Endothelial cell of umbilical vein (primary cell): Measurements from ENCODE around the gene GNAS. TPM values are rescaled to one million over a fixed set of nuclear protein-coding genes. Genes with fewer than 3 reads are reported as not detected.

ENCODE experiments used
- BruUV-seq: library from RNA; stranded (reverse); fragments of 400-500 nt; replicated peaks from 2 replicates; lab custom pipeline; 2021; lab: Mats Ljungman, UMichigan
- CTCF ChIA-PET: fragments of 300-600, 350-600 bp; sonication (Branson Sonifier 250); formaldehyde crosslinking; loops from one replicate; lab custom pipeline; 2021; ENCODE audit warnings: antibody characterized with exemption, inconsistent platforms; lab: Charles Lee
- POLR2A ChIA-PET: fragments of 300-600, 350-600 bp; sonication (Branson Sonifier 250); formaldehyde crosslinking; loops from one replicate; lab custom pipeline; 2021; ENCODE audit warnings: antibody characterized with exemption, inconsistent platforms; lab: Charles Lee
- DNase-seq: peaks from one replicate; pipeline ENCODE4 v3.0.0-alpha.2; 2011; ENCODE audit warnings: low read depth, low spot score
- FAIRE-seq: peaks from 2 replicates; lab custom pipeline; 2011; peaks lifted over from hg19 to GRCh38; lab: Jason Lieb, UNC
- H2AFZ ChIP-seq: 2 replicates; pipeline ENCODE4 v1.6.0; 2012; ENCODE audit warnings: low read depth, low read length, control low read depth, inconsistent platforms
- H3K27ac ChIP-seq: 2 replicates; pipeline ENCODE4 v1.5.1; 2011; ENCODE audit warnings: low read depth, mild to moderate bottlenecking, control low read depth, low read length, moderate library complexity; ENCODE audit not compliant: insufficient read depth
- H3K27me3 ChIP-seq, 2 experiments: 2 replicates each; pipeline versions ENCODE4 v1.6.0 to v1.6.1; 2011; ENCODE audit warnings: low read length in 2 of 2, mixed read lengths in 1 of 2; ENCODE audit not compliant: control insufficient read depth in 2 of 2, insufficient read depth in 2 of 2
- H3K36me3 ChIP-seq, 2 experiments: 2 replicates in 1 of 2; 3 replicates in 1 of 2; pipeline ENCODE4 v1.5.1; 2011; ENCODE audit warnings: low read length in 2 of 2, mild to moderate bottlenecking in 1 of 2, moderate library complexity in 1 of 2; ENCODE audit not compliant: control insufficient read depth in 2 of 2, insufficient read depth in 2 of 2; ENCODE audit errors: extremely low read depth in 1 of 2
- H3K4me1 ChIP-seq: 3 replicates; pipeline ENCODE4 v1.5.1; 2011; ENCODE audit warnings: mild to moderate bottlenecking, low read length; ENCODE audit not compliant: control insufficient read depth, insufficient read depth; ENCODE audit errors: extremely low read depth
- H3K4me2 ChIP-seq: 2 replicates; pipeline ENCODE4 v1.6.1; 2011; ENCODE audit warnings: low read length, control low read depth, mixed read lengths; ENCODE audit not compliant: insufficient read depth
- H3K4me3 ChIP-seq, 3 experiments: fragments of 200-600 bp in 1 of 3; sonication (generic), shearing (Covaris generic) in 1 of 3; replicated peaks in 1 of 3; 2 replicates each; pipeline ENCODE4 v1.5.1; 2011 to 2016; ENCODE audit warnings: control low read depth in 3 of 3, low read length in 3 of 3, mild to moderate bottlenecking in 2 of 3, inconsistent platforms in 1 of 3, low read depth in 1 of 3, moderate library complexity in 1 of 3; ENCODE audit not compliant: insufficient read depth in 1 of 3
- H3K79me2 ChIP-seq: 2 replicates; pipeline ENCODE4 v1.6.0; 2012; ENCODE audit warnings: low read length, inconsistent platforms; ENCODE audit not compliant: control insufficient read depth, insufficient read depth
- H3K9ac ChIP-seq: replicated peaks from 2 replicates; pipeline ENCODE3; 2011; ENCODE audit warnings: low read length, control low read depth; ENCODE audit not compliant: insufficient read depth; ENCODE audit errors: extremely low read depth
- H3K9me1 ChIP-seq: replicated peaks from 3 replicates; pipeline ENCODE4 v1.6.0; 2011; ENCODE audit warnings: mild to moderate bottlenecking, low read length; ENCODE audit not compliant: control insufficient read depth, insufficient read depth; ENCODE audit errors: extremely low read depth
- H3K9me3 ChIP-seq: replicated peaks from 2 replicates; pipeline ENCODE4 v1.5.1; 2012; ENCODE audit warnings: low read length, inconsistent platforms; ENCODE audit not compliant: control insufficient read depth, insufficient read depth
- H4K20me1 ChIP-seq: replicated peaks from 2 replicates; pipeline ENCODE3; 2011; ENCODE audit warnings: mild to moderate bottlenecking, low read length; ENCODE audit not compliant: control insufficient read depth, insufficient read depth; ENCODE audit errors: extremely low read depth
- EZH2 ChIP-seq: IDR thresholded peaks from 2 replicates; pipeline ENCODE4 v1.6.1; 2012; ENCODE audit warnings: borderline replicate concordance, low read depth, mild to moderate bottlenecking, moderate library complexity, low read length, inconsistent platforms; ENCODE audit not compliant: severe bottlenecking
- FOS ChIP-seq: IDR thresholded peaks from 2 replicates; pipeline ENCODE4 v1.6.1; 2011; ENCODE audit warnings: mild to moderate bottlenecking, low read length, moderate library complexity, borderline replicate concordance; ENCODE audit not compliant: insufficient read depth
- GATA2 ChIP-seq: IDR thresholded peaks from 2 replicates; pipeline ENCODE4 v1.7.0; 2011; ENCODE audit warnings: low read depth, mild to moderate bottlenecking, moderate library complexity, mixed read lengths, low read length; ENCODE audit not compliant: insufficient read length, insufficient read depth
- JUN ChIP-seq: IDR thresholded peaks from 2 replicates; pipeline ENCODE4 v1.6.1; 2011; ENCODE audit warnings: borderline replicate concordance, low read depth; ENCODE audit not compliant: insufficient read length, insufficient read depth
- MYC ChIP-seq: IDR thresholded peaks from one replicate; pipeline ENCODE4 v1.6.1; 2011; ENCODE audit warnings: mild to moderate bottlenecking, low read depth, low read length
- POLR2A ChIP-seq: IDR thresholded peaks from 2 replicates; pipeline ENCODE4 v1.6.1; 2012; ENCODE audit warnings: low read depth, mild to moderate bottlenecking, control low read depth, low read length
- POLR2AphosphoS5 ChIP-seq: IDR thresholded peaks from 2 replicates; pipeline ENCODE4 v1.6.1; 2012; ENCODE audit warnings: low read depth, mild to moderate bottlenecking, control low read depth, low read length, moderate library complexity; ENCODE audit not compliant: insufficient read depth
- dilution Hi-C: fragments of 300-500 bp; cut with MboI; formaldehyde crosslinking; loops from one replicate; pipeline ENCODE4 v1.15.0; 2019; ENCODE audit warnings: low sequenced_read_pairs; ENCODE audit not compliant: extremely low pct_ligation_motif_present
- intact Hi-C: fragments of 100-400 bp; cut with micrococcal nuclease; formaldehyde crosslinking; loops from one replicate; pipeline ENCODE4 v1.10.0; 2022
- polyA plus RNA-seq, 4 experiments: library from polyadenylated mRNA; depleted of rRNA in 3 of 4; stranded (reverse) in 3 of 4; unstranded in 1 of 4; fragments of >200 nt; gene quantifications; 2 replicates each; pipeline versions ENCODE4 v1.2.1 to v1.2.3, GENCODE V29; 2011 to 2012; ENCODE audit warnings: missing spikeins in 1 of 4
- total RNA-seq: library from RNA; stranded (reverse); gene quantifications from 2 replicates; pipeline ENCODE4 v1.2.3, GENCODE V29; 2021
- TF ChIP-seq, protein P1 (sequence below): IDR thresholded peaks from 2 replicates; pipeline ENCODE4 v1.6.1; 2011; ENCODE audit not compliant: insufficient read depth, insufficient read length
- TF ChIP-seq, protein P2 (sequence below), 2 donors: IDR thresholded peaks; 1 replicate in 1 of 2; 2 replicates in 1 of 2; pipeline ENCODE4 v1.5.1; 2011; ENCODE audit warnings: low read length in 2 of 2, mild to moderate bottlenecking in 2 of 2, moderate library complexity in 2 of 2, control low read depth in 1 of 2, inconsistent platforms in 1 of 2, low read depth in 1 of 2; ENCODE audit not compliant: insufficient read depth in 1 of 2; ENCODE audit errors: extremely low read depth in 1 of 2

Gene GNAS
- total and polyA plus RNA-seq, 2 donors (not counting 3 experiments of a cell fraction or from before 2014, with no cell fraction given) = 1,141 to 1,882 TPM

DNA sequence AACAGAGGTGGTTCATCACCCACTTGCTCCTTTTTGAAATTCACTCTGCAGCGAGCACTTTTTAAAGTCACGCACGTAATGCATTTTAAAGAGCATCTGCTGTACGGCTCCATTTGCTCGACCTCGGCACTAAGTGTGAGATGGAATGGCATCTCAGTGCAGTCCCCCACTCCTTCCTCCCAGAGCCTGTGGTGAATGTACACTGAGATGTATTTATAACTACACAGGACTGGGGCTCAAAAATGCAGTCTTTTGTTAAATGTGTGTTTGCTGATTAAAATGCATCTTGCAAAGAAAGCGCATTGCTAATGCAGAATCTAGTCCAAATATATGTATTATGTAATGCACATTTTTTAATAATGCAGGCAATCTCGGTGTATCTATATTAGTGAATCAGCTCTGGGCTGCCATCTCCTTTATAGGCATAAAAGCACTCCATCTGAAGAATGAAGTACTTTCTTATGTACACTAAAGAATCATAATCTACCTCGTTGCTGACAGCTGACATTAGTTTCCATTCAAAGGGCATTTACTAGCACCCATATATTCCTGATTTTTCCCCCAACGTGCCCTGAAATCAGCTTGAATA, 15.8 kb upstream of the GNAS start:
- intact Hi-C loops (no loop called here), dilution Hi-C loops (loop anchor here (25.0 kb wide), 2 partner anchors 224 to 599 kb away; partner anchors contain the start of gene ANKRD60)
- DNase-seq (no peak), FAIRE-seq (no peak)
- TF ChIP-seq POLR2A (no peak), EZH2 (no peak), MYC (no peak), GATA2 (no peak), JUN (no peak), POLR2AphosphoS5 (no peak), FOS (no peak)
- TF ChIP-seq, protein P1, sequence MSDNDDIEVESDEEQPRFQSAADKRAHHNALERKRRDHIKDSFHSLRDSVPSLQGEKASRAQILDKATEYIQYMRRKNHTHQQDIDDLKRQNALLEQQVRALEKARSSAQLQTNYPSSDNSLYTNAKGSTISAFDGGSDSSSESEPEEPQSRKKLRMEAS = no peak
- TF ChIP-seq, protein P2, sequence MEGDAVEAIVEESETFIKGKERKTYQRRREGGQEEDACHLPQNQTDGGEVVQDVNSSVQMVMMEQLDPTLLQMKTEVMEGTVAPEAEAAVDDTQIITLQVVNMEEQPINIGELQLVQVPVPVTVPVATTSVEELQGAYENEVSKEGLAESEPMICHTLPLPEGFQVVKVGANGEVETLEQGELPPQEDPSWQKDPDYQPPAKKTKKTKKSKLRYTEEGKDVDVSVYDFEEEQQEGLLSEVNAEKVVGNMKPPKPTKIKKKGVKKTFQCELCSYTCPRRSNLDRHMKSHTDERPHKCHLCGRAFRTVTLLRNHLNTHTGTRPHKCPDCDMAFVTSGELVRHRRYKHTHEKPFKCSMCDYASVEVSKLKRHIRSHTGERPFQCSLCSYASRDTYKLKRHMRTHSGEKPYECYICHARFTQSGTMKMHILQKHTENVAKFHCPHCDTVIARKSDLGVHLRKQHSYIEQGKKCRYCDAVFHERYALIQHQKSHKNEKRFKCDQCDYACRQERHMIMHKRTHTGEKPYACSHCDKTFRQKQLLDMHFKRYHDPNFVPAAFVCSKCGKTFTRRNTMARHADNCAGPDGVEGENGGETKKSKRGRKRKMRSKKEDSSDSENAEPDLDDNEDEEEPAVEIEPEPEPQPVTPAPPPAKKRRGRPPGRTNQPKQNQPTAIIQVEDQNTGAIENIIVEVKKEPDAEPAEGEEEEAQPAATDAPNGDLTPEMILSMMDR (IDR thresholded peaks at IDR 0.05; ENCODE audit: extremely low read depth in 1 of 2, insufficient read depth in 1 of 2, low read depth in 1 of 2, low read length in 2 of 2) = no peak
- CTCF ChIA-PET = no interaction called here
- Histone ChIP-seq H3K9me3 (no peaks in the 10 kb centered on the region), H3K79me2 (no peaks in the 10 kb centered on the region), H3K4me2 (no peak overlapping the region), H3K27ac (no peak overlapping the region), H3K9me1 (no peaks in the 10 kb centered on the region), H3K9ac (no peak overlapping the region), H3K36me3 (no peaks in the 10 kb centered on the region), H4K20me1 (no peaks in the 10 kb centered on the region), H2AFZ (no peak overlapping the region), H3K27me3 (peaks cover 16 to 31% of the 10 kb centered on the region in 2 experiments), H3K4me1 (no peaks in the 10 kb centered on the region), H3K4me3 (no peak overlapping the region)
- POLR2A ChIA-PET = no interaction called here
- BruUV-seq = no TSS peak
